Esophagus muscularis mucosa (tissue), 4 donors: ENCODE measurements around the gene TBPL1. TPM values are rescaled to one million over a fixed set of nuclear protein-coding genes. Genes with fewer than 3 reads are reported as not detected.

ENCODE experiments used
- DNase-seq: peaks from one replicate; pipeline ENCODE4 v3.0.0-alpha.2; 2017; ENCODE audit errors: extremely low spot score
- H3K27ac ChIP-seq, 4 donors: fragments of 200-600 bp; sonication (generic); replicated peaks in 1 of 4; 1 replicate in 3 of 4; 2 replicates in 1 of 4; pipeline ENCODE4 v1.5.1; 2016 to 2019; ENCODE audit warnings: mild to moderate bottlenecking in 1 of 4
- H3K27me3 ChIP-seq, 4 donors: fragments of 200-600 bp; sonication (generic); one replicate each; pipeline versions ENCODE4 v1.5.1 to v1.6.0; 2016 to 2019
- H3K36me3 ChIP-seq, 4 donors: fragments of 200-600 bp; sonication (generic); one replicate each; pipeline ENCODE4 v1.5.1; 2016 to 2019
- H3K4me1 ChIP-seq, 4 donors: fragments of 200-600 bp; sonication (generic); one replicate each; pipeline ENCODE4 v1.5.1; 2016 to 2019
- H3K4me3 ChIP-seq, 4 donors: fragments of 200-600 bp; sonication (generic); 1 replicate in 2 of 4; 2 replicates in 2 of 4; pipeline ENCODE4 v1.5.1; 2016 to 2019; ENCODE audit warnings: mild to moderate bottlenecking in 4 of 4, moderate library complexity in 1 of 4
- H3K9me3 ChIP-seq, 4 donors: fragments of 200-600 bp; sonication (generic); 1 replicate in 3 of 4; 2 replicates in 1 of 4; pipeline ENCODE4 v1.5.1; 2016 to 2019
- CTCF ChIP-seq, 3 experiments: fragments of 200-600 bp in 2 of 3; fragments of 450-650 bp in 1 of 3; sonication (generic) in 2 of 3; IDR thresholded peaks; one replicate each; pipeline ENCODE4 v1.5.1; 2017 to 2019; ENCODE audit warnings: antibody characterized with exemption in 3 of 3, mild to moderate bottlenecking in 2 of 3, moderate library complexity in 1 of 3
- EP300 ChIP-seq: sonication (generic); formaldehyde crosslinking; IDR thresholded peaks from one replicate; pipeline ENCODE4 v1.6.1; 2017; ENCODE audit warnings: antibody characterized with exemption
- POLR2A ChIP-seq: fragments of 450-650 bp; IDR thresholded peaks from one replicate; pipeline ENCODE4 v1.6.1; 2017; ENCODE audit warnings: antibody characterized with exemption, moderate library complexity, mild to moderate bottlenecking, low read depth
- POLR2AphosphoS5 ChIP-seq, 2 donors: sonication (generic); formaldehyde crosslinking; IDR thresholded peaks; one replicate each; pipeline ENCODE4 v1.6.1; 2017; ENCODE audit warnings: antibody characterized with exemption in 2 of 2
- WGBS: methylation state at CpG from one replicate; pipeline ENCODE4 v1.1.5; 2018; 5-methylcytosine and 5-hydroxymethylcytosine counted together
- intact Hi-C: fragments of 100-400 bp; cut with DNase I; formaldehyde crosslinking; loops from one replicate; pipeline ENCODE4 v1.15.1; 2023
- total RNA-seq, 4 donors: library from RNA; depleted of rRNA; stranded (reverse); fragments of >200 nt; gene quantifications; one replicate each; pipeline versions ENCODE4 v1.1.0 to v1.2.1, GENCODE V29; 2016

Gene TBPL1
- total RNA-seq, 4 donors from 2014 or later: 8.8 to 23.4 (median 17.8) TPM

GRCh38 chr6:133917781-133918180, 35.2 kb upstream of the TBPL1 start:
- 74% methylated on average over 4 of the region's 4 CpGs for WGBS
- no peak for DNase-seq
- no peaks in the 10 kb centered on the region for H3K27me3 ChIP-seq
- peaks cover 0 to 4% (median 0%) of the 10 kb centered on the region in 4 donors for H3K9me3 ChIP-seq
- intact Hi-C loops: loop anchor here (5.0 kb wide), 2 partner anchors 65 to 80 kb away; no protein-coding TSS in a partner anchor
- TF ChIP-seq POLR2A (no peak), EP300 (no peak), POLR2AphosphoS5 (IDR thresholded peaks at IDR 0.05) (no peak), CTCF (IDR thresholded peaks at IDR 0.05) (no peak)
- H3K36me3 ChIP-seq: no peaks in the 10 kb centered on the region
- H3K4me1 ChIP-seq: peaks cover 0 to 25% (median 15%) of the 10 kb centered on the region in 4 donors
- H3K4me3 ChIP-seq: no peak overlapping the region
- no peak overlapping the region for H3K27ac ChIP-seq

- WGBS: 25% methylated on average over 2 of the region's 2 CpGs
- H3K4me3 ChIP-seq: no peak overlapping the region
- H3K4me1 ChIP-seq: peaks cover 0 to 25% (median 15%) of the 10 kb centered on the region in 4 donors
- peak overlapping the region in 2 of 4 donors; percentile 28 to 35 for H3K27ac ChIP-seq
- peaks cover 0 to 4% (median 0%) of the 10 kb centered on the region in 4 donors for H3K9me3 ChIP-seq
- no peak for TF ChIP-seq POLR2A
- TF ChIP-seq POLR2AphosphoS5 (IDR thresholded peaks at IDR 0.05): no peak
- TF ChIP-seq EP300: no peak
- no peak for TF ChIP-seq CTCF (IDR thresholded peaks at IDR 0.05)
- H3K36me3 ChIP-seq: no peaks in the 10 kb centered on the region
- no peak for DNase-seq
- intact Hi-C loops: loop anchor here (5.0 kb wide), 2 partner anchors 66 to 81 kb away; no protein-coding TSS in a partner anchor
- no peaks in the 10 kb centered on the region for H3K27me3 ChIP-seq
These were observed 34.7 kb upstream of the TBPL1 start for GRCh38 chr6:133918208-133918930.

GRCh38 chr6:133919362-133919761, 33.7 kb upstream of the TBPL1 start:
- Histone ChIP-seq H3K36me3 (no peaks in the 10 kb centered on the region), H3K4me1 (peaks cover 0 to 25% (median 15%) of the 10 kb centered on the region in 4 donors), H3K27ac (no peak overlapping the region), H3K27me3 (no peaks in the 10 kb centered on the region), H3K4me3 (no peak overlapping the region), H3K9me3 (no peaks in the 10 kb centered on the region)
- 86% methylated on average over 5 of the region's 5 CpGs for WGBS
- TF ChIP-seq CTCF (IDR thresholded peaks at IDR 0.05): no peak
- intact Hi-C loops: loop anchor here (5.0 kb wide), 2 partner anchors 67 to 82 kb away; no protein-coding TSS in a partner anchor
- no peak for DNase-seq

GRCh38 chr6:133921249-133921859, 31.7 kb upstream of the TBPL1 start:
- no peak for DNase-seq
- H3K4me1 ChIP-seq: peaks cover 0 to 24% (median 14%) of the 10 kb centered on the region in 4 donors
- intact Hi-C loops: no loop called here
- H3K4me3 ChIP-seq: peak overlapping the region in 2 of 4 donors; percentile 19 to 25
- H3K27ac ChIP-seq: no peak overlapping the region
- H3K27me3 ChIP-seq: no peaks in the 10 kb centered on the region
- no peaks in the 10 kb centered on the region for H3K36me3 ChIP-seq
- no peaks in the 10 kb centered on the region for H3K9me3 ChIP-seq
- TF ChIP-seq EP300 (no peak), CTCF (IDR thresholded peaks at IDR 0.05) (peak in 2 of 3 experiments; percentile 81 to 87)
- whole genome bisulfite sequencing: 23% methylated on average over 6 of the region's 6 CpGs
